ENCODE measurements around the gene RGS3. TPM values are rescaled to one million over a fixed set of nuclear protein-coding genes. Genes with fewer than 3 reads are reported as not detected.

Gene RGS3
- polyA plus RNA-seq, 1 of the 3 experiments (the other 2 are of a cell fraction), result 50.6 TPM

GRCh38 chr9:113543982-113544303, 80.4 kb downstream of the RGS3 start:
- H3K9me3 ChIP-seq, result no peaks in the 10 kb centered on the region
- no peaks in the 10 kb centered on the region for H3K27me3 ChIP-seq (ENCODE audit: insufficient read depth)
- no peaks in the 10 kb centered on the region for H3K36me3 ChIP-seq (replicated peaks in 1 of 2; ENCODE audit: control insufficient read depth in 1 of 2, insufficient read depth in 2 of 2, low read length in 1 of 2)
- H3F3A ChIP-seq (replicated peaks; ENCODE audit: insufficient read depth), result no peaks in the 10 kb centered on the region
- H3K27ac ChIP-seq (ENCODE audit: low read depth in 2 of 2, low read length in 1 of 2), result peak overlapping the region in 1 of 2 experiments; percentile 68; a peak in 2 of 4 replicates
- no peak overlapping the region for H3K9ac ChIP-seq
- WGBS (ENCODE audit: low lambda C conversion rate), result 75% methylated on average over 3 of the region's 3 CpGs
- no peak overlapping the region for H3K4me3 ChIP-seq (ENCODE audit: low read depth in 2 of 2, low read length in 1 of 2)
- no peak for TF ChIP-seq TCF12 (IDR thresholded peaks at IDR 0.05)
- TF ChIP-seq CTCF (IDR thresholded peaks at IDR 0.05), result no peak
- TF ChIP-seq RXRA (IDR thresholded peaks at IDR 0.05; ENCODE audit: borderline replicate concordance, low read depth), result no peak
- TF ChIP-seq GATA2 (CRISPR knock-in tag; IDR thresholded peaks at IDR 0.05), result no peak
- TF ChIP-seq MXI1 (IDR thresholded peaks at IDR 0.05; ENCODE audit: low read depth, low read length), result no peak
- no peak for TF ChIP-seq USF1 (IDR thresholded peaks at IDR 0.05; ENCODE audit: borderline replicate concordance, low read depth)
- no peak for TF ChIP-seq FOXJ3 (CRISPR knock-in tag; IDR thresholded peaks at IDR 0.05)
- no peaks in the 10 kb centered on the region for H4K20me1 ChIP-seq (ENCODE audit: insufficient read depth)
- H3K4me1 ChIP-seq (ENCODE audit: control insufficient read depth in 1 of 2, insufficient read depth in 2 of 2, low read depth in 1 of 2, low read length in 1 of 2), result peaks cover 0 to 45% of the 10 kb centered on the region in 2 experiments; a peak in 1 of 4 replicates
- no peak overlapping the region for H3K4me2 ChIP-seq
- H3K9me2 ChIP-seq, result no peaks in the 10 kb centered on the region
- no peak overlapping the region for H2AFZ ChIP-seq (ENCODE audit: low read depth)
- DNase-seq, result no peak
- ChIA-PET POLR2A (no interaction called here), CTCF (interaction anchor here (1.7 to 2.8 kb wide), 3 partner anchors 36 to 48 kb away, joined by 3 to 13 read pairs (median 4); no protein-coding TSS in a partner anchor)
- H3K79me2 ChIP-seq (ENCODE audit: insufficient read depth), result no peaks in the 10 kb centered on the region

- POLR2A ChIA-PET, result no interaction called here
- WGBS (ENCODE audit: low lambda C conversion rate), result 92% methylated on average over 2 of the region's 2 CpGs
- Histone ChIP-seq H3K9me3 (no peaks in the 10 kb centered on the region), H3K79me2 (ENCODE audit: insufficient read depth) (no peaks in the 10 kb centered on the region), H3F3A (replicated peaks; ENCODE audit: insufficient read depth) (no peaks in the 10 kb centered on the region), H3K9me2 (no peaks in the 10 kb centered on the region), H2AFZ (ENCODE audit: low read depth) (no peak overlapping the region), H3K27me3 (ENCODE audit: insufficient read depth) (no peaks in the 10 kb centered on the region), H4K20me1 (ENCODE audit: insufficient read depth) (no peaks in the 10 kb centered on the region), H3K36me3 (replicated peaks in 1 of 2; ENCODE audit: control insufficient read depth in 1 of 2, insufficient read depth in 2 of 2, low read length in 1 of 2) (no peaks in the 10 kb centered on the region), H3K27ac (ENCODE audit: low read depth in 2 of 2, low read length in 1 of 2) (no peak overlapping the region), H3K4me1 (ENCODE audit: control insufficient read depth in 1 of 2, insufficient read depth in 2 of 2, low read depth in 1 of 2, low read length in 1 of 2) (peaks cover 0 to 47% of the 10 kb centered on the region in 2 experiments; a peak in 1 of 4 replicates), H3K4me2 (no peak overlapping the region), H3K4me3 (ENCODE audit: low read depth in 2 of 2, low read length in 1 of 2) (no peak overlapping the region), H3K9ac (no peak overlapping the region)
- DNase-seq, result no peak
- CTCF ChIA-PET, result interaction anchor here (1.1 to 1.6 kb wide), 3 partner anchors 30 to 99 kb away, joined by 3 to 5 read pairs (median 3); no protein-coding TSS in a partner anchor
- TF ChIP-seq IRF3 (IDR thresholded peaks at IDR 0.05; ENCODE audit: low read depth, low read length) (no peak), RAD21 (IDR thresholded peaks at IDR 0.05; ENCODE audit: low read length) (no peak), RXRA (IDR thresholded peaks at IDR 0.05; ENCODE audit: borderline replicate concordance, low read depth) (no peak), NRF1 (IDR thresholded peaks at IDR 0.05; ENCODE audit: low read depth, low read length) (no peak), MAX (IDR thresholded peaks at IDR 0.05; ENCODE audit: low read depth) (no peak), MXI1 (IDR thresholded peaks at IDR 0.05; ENCODE audit: low read depth, low read length) (no peak)
Measured at GRCh38 chr9:113545068-113545467, 81.5 kb downstream of the RGS3 start.
